HG02571 (cell line): ENCODE measurements around the gene HIPK2.

Source experiments
- ATAC-seq: cut with Tn5 transposase; IDR thresholded peaks from one replicate; pipeline ENCODE4 v1.9.1; 2021; ENCODE audit warnings: mild to moderate bottlenecking, moderate library complexity; ENCODE audit not compliant: unreplicated experiment

Gene HIPK2

GRCh38 chr7:139777948-139778841, at the start of gene HIPK2:
TSS of gene HIPK2 (minus strand) at chr7:139777998. CDS start at chr7:139777623, 375 bp downstream.
- ATAC-seq, result peak; percentile 63

GRCh38 chr7:139827042-139827441, 49.2 kb upstream of the HIPK2 start:
- ATAC-seq, result no peak

- no peak for ATAC-seq
These were observed 48.0 kb upstream of the HIPK2 start for GRCh38 chr7:139825666-139826290.

GRCh38 chr7:139823959-139824521, 46.2 kb upstream of the HIPK2 start:
- no peak for ATAC-seq

- ATAC-seq, result no peak
These were observed 45.1 kb upstream of the HIPK2 start for GRCh38 chr7:139822855-139823254.

- no peak for ATAC-seq
These were observed 43.7 kb upstream of the HIPK2 start for GRCh38 chr7:139821349-139822105.

GRCh38 chr7:139820089-139820488, 42.3 kb upstream of the HIPK2 start:
- ATAC-seq, result no peak

GRCh38 chr7:139817249-139817648, 39.5 kb upstream of the HIPK2 start:
- no peak for ATAC-seq

- ATAC-seq, result no peak
These were observed 35.9 kb upstream of the HIPK2 start for GRCh38 chr7:139813689-139814088.

GRCh38 chr7:139813151-139813550, 35.4 kb upstream of the HIPK2 start:
- ATAC-seq, result no peak

- ATAC-seq, result no peak
These were observed 33.3 kb upstream of the HIPK2 start for GRCh38 chr7:139811066-139811465.

- no peak for ATAC-seq
These were observed 31.1 kb upstream of the HIPK2 start for GRCh38 chr7:139808846-139809442.

GRCh38 chr7:139808427-139808826, 30.6 kb upstream of the HIPK2 start:
- ATAC-seq, result no peak

GRCh38 chr7:139807009-139807408, 29.2 kb upstream of the HIPK2 start:
- ATAC-seq, result no peak

GRCh38 chr7:139804571-139804970, 26.8 kb upstream of the HIPK2 start:
- ATAC-seq, result no peak

- no peak for ATAC-seq
These were observed 21.8 kb upstream of the HIPK2 start for GRCh38 chr7:139799586-139799985.

GRCh38 chr7:139798892-139799291, 21.1 kb upstream of the HIPK2 start:
- no peak for ATAC-seq

- peak; percentile 77 for ATAC-seq
These were observed 20.4 kb upstream of the HIPK2 start for GRCh38 chr7:139798221-139798620.

- ATAC-seq, result no peak
These were observed 19.8 kb upstream of the HIPK2 start for GRCh38 chr7:139797607-139798006.

GRCh38 chr7:139791316-139791715, 13.5 kb upstream of the HIPK2 start:
- no peak for ATAC-seq

GRCh38 chr7:139784648-139785047, 6.8 kb upstream of the HIPK2 start:
- no peak for ATAC-seq
